ENCODE measurements around the gene TJP1.

Gene TJP1

DNA sequence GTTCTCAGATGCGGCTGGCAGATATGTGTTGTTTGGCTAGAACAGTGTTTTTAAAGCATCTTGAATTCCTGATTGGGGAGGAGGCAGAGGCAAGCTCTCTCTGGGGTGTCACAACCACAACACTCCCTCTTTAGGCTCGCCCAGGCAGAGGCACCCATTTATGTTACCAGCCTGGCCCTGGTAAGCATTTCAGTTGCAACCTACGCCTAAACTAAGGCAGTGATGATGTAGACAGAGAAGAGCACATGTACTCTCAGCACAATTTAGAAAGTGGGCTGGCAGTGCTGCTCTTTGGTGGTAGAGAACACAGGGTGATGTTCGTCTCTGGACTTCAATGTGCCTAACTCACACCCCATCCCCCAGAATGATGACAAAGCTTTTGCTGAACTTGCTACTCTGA lies 41.2 kb upstream of the TJP1 start:
- no peak for DNase-seq (ENCODE audit: low spot score)
- TF ChIP-seq, protein P1, sequence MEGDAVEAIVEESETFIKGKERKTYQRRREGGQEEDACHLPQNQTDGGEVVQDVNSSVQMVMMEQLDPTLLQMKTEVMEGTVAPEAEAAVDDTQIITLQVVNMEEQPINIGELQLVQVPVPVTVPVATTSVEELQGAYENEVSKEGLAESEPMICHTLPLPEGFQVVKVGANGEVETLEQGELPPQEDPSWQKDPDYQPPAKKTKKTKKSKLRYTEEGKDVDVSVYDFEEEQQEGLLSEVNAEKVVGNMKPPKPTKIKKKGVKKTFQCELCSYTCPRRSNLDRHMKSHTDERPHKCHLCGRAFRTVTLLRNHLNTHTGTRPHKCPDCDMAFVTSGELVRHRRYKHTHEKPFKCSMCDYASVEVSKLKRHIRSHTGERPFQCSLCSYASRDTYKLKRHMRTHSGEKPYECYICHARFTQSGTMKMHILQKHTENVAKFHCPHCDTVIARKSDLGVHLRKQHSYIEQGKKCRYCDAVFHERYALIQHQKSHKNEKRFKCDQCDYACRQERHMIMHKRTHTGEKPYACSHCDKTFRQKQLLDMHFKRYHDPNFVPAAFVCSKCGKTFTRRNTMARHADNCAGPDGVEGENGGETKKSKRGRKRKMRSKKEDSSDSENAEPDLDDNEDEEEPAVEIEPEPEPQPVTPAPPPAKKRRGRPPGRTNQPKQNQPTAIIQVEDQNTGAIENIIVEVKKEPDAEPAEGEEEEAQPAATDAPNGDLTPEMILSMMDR (conservative IDR thresholded peaks at IDR 0.05; ENCODE audit: low read depth), result no peak
- ChIA-PET CTCF (no interaction called here), POLR2A (ENCODE audit: low non-redundant PET) (no interaction called here)
- no peak overlapping the region for H3K27ac ChIP-seq

DNA sequence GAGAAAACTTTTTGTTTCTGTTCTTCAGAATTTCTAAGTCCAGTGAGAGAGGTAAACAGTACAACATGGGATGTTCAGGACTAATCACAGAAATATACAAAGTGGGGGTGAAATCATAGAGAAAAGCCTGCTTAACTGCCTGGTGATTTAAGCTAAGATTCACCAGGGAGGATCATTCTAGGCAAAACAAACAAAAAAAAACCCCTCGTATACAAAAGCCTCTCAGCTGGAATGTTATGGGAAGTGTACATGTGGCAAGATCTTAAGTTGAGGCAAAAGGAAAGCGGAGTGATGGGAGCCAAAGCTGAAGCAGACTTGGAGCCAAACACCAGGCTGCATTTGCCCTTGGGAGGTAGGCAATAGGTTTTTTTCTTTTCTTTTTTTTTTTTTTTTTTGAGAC lies 40.0 kb upstream of the TJP1 start:
- POLR2A ChIA-PET (ENCODE audit: low non-redundant PET), result no interaction called here
- no peak for DNase-seq (ENCODE audit: low spot score)
- CTCF ChIA-PET, result interaction anchor here (0.6 kb wide), 1 partner anchor 11 kb away, joined by 3 read pairs; no protein-coding TSS in a partner anchor

DNA sequence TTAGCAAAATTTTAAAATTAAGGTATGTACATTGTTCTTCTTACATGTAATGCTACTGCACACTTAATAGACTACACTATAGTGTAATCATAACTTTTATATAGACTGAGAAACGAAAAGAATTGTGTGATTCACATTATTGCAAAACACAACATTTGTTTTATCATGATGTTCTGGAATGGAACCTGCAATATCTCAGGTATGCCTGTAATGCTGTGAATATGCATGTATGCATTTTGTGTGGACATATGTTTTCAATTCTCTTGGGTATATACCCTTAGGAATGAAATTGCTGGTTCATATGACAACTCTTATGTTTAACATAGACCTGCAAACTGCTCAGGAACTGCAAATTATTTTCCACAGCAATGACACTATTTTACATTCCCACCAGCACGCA lies 38.6 kb upstream of the TJP1 start:
- DNase-seq (ENCODE audit: low spot score), result no peak
- CTCF ChIA-PET, result interaction anchor here (0.7 kb wide), 1 partner anchor 19 kb away, joined by 3 read pairs; no protein-coding TSS in a partner anchor
- POLR2A ChIA-PET (ENCODE audit: low non-redundant PET), result no interaction called here
- no peak overlapping the region for H3K27ac ChIP-seq
- TF ChIP-seq, protein P1 (conservative IDR thresholded peaks at IDR 0.05; ENCODE audit: low read depth), result no peak

More for the DNA sequence above, 40.0 kb upstream of the TJP1 start:
- TF ChIP-seq, protein P1 (conservative IDR thresholded peaks at IDR 0.05; ENCODE audit: low read depth), result no peak
- H3K27ac ChIP-seq, result no peak overlapping the region

DNA sequence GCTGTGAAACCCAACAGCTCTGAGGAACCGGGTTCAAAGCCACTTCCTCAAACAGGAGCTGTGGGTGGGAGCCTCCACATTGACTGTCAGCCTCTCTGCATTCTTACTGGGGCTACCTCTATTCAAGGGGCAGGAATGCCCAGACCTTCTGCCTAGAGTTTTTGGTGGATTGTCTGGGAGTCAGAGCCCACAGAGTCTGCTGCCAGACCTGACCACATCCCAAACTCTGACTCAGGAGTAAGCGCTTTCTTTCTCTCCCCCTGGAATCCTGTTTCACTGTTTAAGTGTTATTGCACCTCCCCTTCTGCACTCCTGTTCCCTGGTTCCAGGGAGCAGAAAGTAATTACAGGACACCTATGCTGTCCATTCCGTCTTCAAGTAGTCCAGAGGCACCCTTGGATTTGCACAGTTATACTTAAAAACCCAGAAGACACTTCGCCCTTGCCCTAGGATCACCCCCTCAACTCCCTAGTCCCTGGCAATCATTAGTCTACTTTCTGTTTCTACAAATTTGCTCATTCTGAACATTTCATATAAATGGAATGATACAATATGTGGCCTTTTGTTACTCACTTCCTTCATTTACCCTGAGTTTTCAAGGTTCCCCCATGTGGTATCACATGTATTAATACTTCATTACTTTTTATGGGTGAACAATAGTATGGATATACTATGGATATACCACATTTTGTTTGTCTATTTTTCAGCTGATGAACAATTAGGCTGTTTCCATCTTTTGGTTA lies 37.9 kb upstream of the TJP1 start:
- ChIA-PET POLR2A (ENCODE audit: low non-redundant PET) (no interaction called here), CTCF (interaction anchor here (0.7 kb wide), 1 partner anchor 20 kb away, joined by 3 read pairs; no protein-coding TSS in a partner anchor)
- TF ChIP-seq, protein P1 (conservative IDR thresholded peaks at IDR 0.05; ENCODE audit: low read depth), result no peak
- no peak overlapping the region for H3K27ac ChIP-seq
- no peak for DNase-seq (ENCODE audit: low spot score)

DNA sequence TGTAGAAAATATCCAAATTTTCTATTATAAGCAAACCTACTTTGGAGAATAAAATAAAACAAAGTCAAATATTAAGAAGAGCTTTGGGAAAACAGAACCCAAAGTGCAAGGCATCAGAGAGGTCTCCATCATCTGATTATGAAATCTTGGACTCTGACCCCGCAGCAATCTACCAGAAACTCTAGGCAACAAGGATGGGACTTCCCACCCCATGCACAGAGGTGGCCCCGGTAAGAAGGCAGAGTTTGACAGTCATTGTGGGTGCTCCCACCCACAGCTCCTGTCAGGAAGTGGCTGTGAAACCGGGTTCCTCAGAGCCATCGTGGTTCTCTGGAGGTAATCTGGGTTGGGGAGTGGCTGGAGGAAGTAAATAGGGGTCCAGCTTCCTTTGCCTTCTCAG lies 37.0 kb upstream of the TJP1 start:
- ChIA-PET CTCF (no interaction called here), POLR2A (ENCODE audit: low non-redundant PET) (no interaction called here)
- TF ChIP-seq, protein P1 (conservative IDR thresholded peaks at IDR 0.05; ENCODE audit: low read depth), result no peak
- no peak overlapping the region for H3K27ac ChIP-seq
- DNase-seq (ENCODE audit: low spot score), result no peak

DNA sequence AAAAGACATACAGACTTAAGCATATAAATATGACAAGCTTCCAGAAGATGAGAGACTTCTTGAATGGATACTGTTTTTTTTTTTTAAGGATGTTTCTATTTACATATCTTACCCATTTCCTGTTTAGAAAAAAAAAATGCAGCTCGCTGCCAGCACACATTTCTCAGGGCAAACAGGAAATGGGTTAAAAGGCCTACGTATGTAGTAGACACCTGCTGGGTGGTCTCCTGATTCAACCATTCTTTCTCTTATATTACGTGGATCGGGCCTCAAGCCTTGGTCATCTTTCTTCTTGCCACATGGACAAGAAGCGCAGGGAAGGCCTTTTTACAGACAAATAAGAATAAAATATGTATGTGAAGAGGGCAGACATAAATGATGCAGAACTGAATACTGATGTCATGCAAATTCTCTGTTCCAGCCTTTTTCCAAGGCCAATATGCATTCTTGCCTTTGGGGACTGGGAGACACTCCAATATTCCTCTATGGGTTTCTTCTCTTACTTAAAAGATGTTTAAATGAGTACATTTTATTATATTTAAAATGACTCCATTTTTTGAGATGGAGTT lies 35.0 kb upstream of the TJP1 start:
- POLR2A ChIA-PET (ENCODE audit: low non-redundant PET), result no interaction called here
- H3K27ac ChIP-seq, result no peak overlapping the region
- CTCF ChIA-PET, result interaction anchor here (0.6 kb wide), 1 partner anchor 388 kb away, joined by 3 read pairs; no protein-coding TSS in a partner anchor
- TF ChIP-seq, protein P1 (conservative IDR thresholded peaks at IDR 0.05; ENCODE audit: low read depth), result no peak
- DNase-seq (ENCODE audit: low spot score), result no peak

All from RWPE1 (cell line).